ENCODE data around the gene ZWILCH. TPM values are rescaled to one million over a fixed set of nuclear protein-coding genes. Genes with fewer than 3 reads are reported as not detected.

Gene ZWILCH
- total and polyA plus RNA-seq, 9 of the 15 experiments (the other 6 are each of a cell fraction or from before 2014, with no cell fraction given): 32.8 to 94.2 (median 52.1) TPM

- Histone ChIP-seq H3K9ac (ENCODE audit: insufficient read depth in 1 of 2, low read depth in 2 of 2, low read length in 2 of 2) (peak overlapping the region in 1 of 2 experiments; percentile 54; a peak in 1 of 4 replicates), H3K4me1 (replicated peaks in 1 of 2; ENCODE audit: control insufficient read depth in 2 of 2, insufficient read depth in 2 of 2, low read length in 2 of 2) (peaks cover 9 to 13% of the 10 kb centered on the region in 2 experiments; a peak in 3 of 5 replicates), H3K27me3 (ENCODE audit: control insufficient read depth in 2 of 2, insufficient read depth in 2 of 2, low read length in 2 of 2) (no peaks in the 10 kb centered on the region), H3K9me1 (ENCODE audit: control insufficient read depth, insufficient read depth, low read length) (peaks cover 3% of the 10 kb centered on the region), H3K27ac (ENCODE audit: extremely low read depth, low read depth, low read length) (no peak overlapping the region), H3K36me3 (ENCODE audit: control insufficient read depth, insufficient read depth, low read length) (peaks cover 68% of the 10 kb centered on the region), H3K4me2 (ENCODE audit: insufficient read depth, low read length) (no peak overlapping the region), H3K9me3 (replicated peaks; ENCODE audit: control insufficient read depth, insufficient read depth, low read depth, low read length) (no peaks in the 10 kb centered on the region), H3K79me2 (ENCODE audit: control insufficient read depth, insufficient read depth, low read length) (no peaks in the 10 kb centered on the region), H3K4me3 (no peak overlapping the region), H4K20me1 (replicated peaks; ENCODE audit: control insufficient read depth, insufficient read depth, low read length) (no peaks in the 10 kb centered on the region), H2AFZ (ENCODE audit: low read depth, low read length) (no peak overlapping the region)
- ATAC-seq: no peak
- POLR2A ChIA-PET: interaction anchor here (0.6 to 1.6 kb wide), 7 partner anchors 8 to 145 kb away, joined by 3 to 4 read pairs (median 3); no protein-coding TSS in a partner anchor
- in situ Hi-C loops (cut with MboI): loop anchor here (5.0 kb wide), 1 partner anchor 97 kb away; the partner anchor contains the start of gene MAP2K1
- DNase-seq (ENCODE audit: extremely low read depth in 1 of 4, low spot score in 3 of 4): peak in 1 of 4 experiments; percentile 3
- CTCF ChIA-PET (ENCODE audit: low intra/inter-chr PET ratio): no interaction called here
- no TSS peak for BruUV-seq (replicated peaks)
- WGBS (ENCODE audit: insufficient coverage, low coverage, missing lambda C conversion rate): 100% methylated on average over 5 of the region's 5 CpGs
- intact Hi-C loops (cut with micrococcal nuclease): no loop called here
- FAIRE-seq: no peak
- TF ChIP-seq HMGXB4 (CRISPR knock-in tag; IDR thresholded peaks at IDR 0.05) (no peak), E2F1 (CRISPR knock-in tag; IDR thresholded peaks at IDR 0.05) (no peak), AFF1 (IDR thresholded peaks at IDR 0.05; ENCODE audit: low read depth in 1 of 2, partially characterized antibody in 2 of 2) (no peak), MYBL2 (IDR thresholded peaks at IDR 0.05; ENCODE audit: low read depth) (no peak), MYBL2 (CRISPR knock-in tag; IDR thresholded peaks at IDR 0.05; ENCODE audit: borderline replicate concordance) (no peak), FUS (optimal IDR thresholded peaks at IDR 0.05; ENCODE audit: low read depth, low read length) (no peak), SUPT5H (IDR thresholded peaks at IDR 0.05) (no peak), THAP7 (CRISPR knock-in tag; IDR thresholded peaks at IDR 0.05) (no peak), BRD9 (IDR thresholded peaks at IDR 0.05; ENCODE audit: low read depth, partially characterized antibody) (no peak), ZEB2 (IDR thresholded peaks at IDR 0.05) (no peak), CBX2 (IDR thresholded peaks at IDR 0.05; ENCODE audit: insufficient read depth, low read length, poor library complexity, severe bottlenecking) (no peak), ARHGAP35 (IDR thresholded peaks at IDR 0.05; ENCODE audit: partially characterized antibody) (no peak), ZNF511 (CRISPR knock-in tag; IDR thresholded peaks at IDR 0.05) (no peak), TAF1 (IDR thresholded peaks at IDR 0.05; ENCODE audit: control insufficient read depth, extremely low read depth, insufficient read depth, low read length, severe bottlenecking) (no peak)
Observed at GRCh38 chr15:66484539-66485112, 20.5 kb upstream of the ZWILCH start.
